Activated T-cell treated with anti-CD3 and anti-CD28 coated beads, Interleukin-2, amount 50 U/mL, for 72 hours (primary cell): ENCODE data around the gene ATG3. TPM values are rescaled to one million over a fixed set of nuclear protein-coding genes. Genes with fewer than 3 reads are reported as not detected.
"Not testable (repeated sequence)": the region's sequence is repeated elsewhere in the genome, so short reads cannot be mapped to it uniquely, and the experiment has no call there.

Source experiments
- ATAC-seq, 2 donors: fragments of 150-1000 bp; cut with Tn5 transposase; replicated peaks in 1 of 2; 2 replicates each; pipeline ENCODE4 v1.10.0; 2021; ENCODE audit warnings: moderate library complexity in 2 of 2, mild to moderate bottlenecking in 1 of 2
- DNase-seq, 2 donors: peaks; one replicate each; pipeline ENCODE4 v3.0.0; 2021 to 2022; ENCODE audit warnings: mixed read lengths in 1 of 2
- H3K27ac Mint-ChIP-seq: one replicate; pipeline ENCODE4 v1.8.0; 2022; ENCODE audit warnings: mild to moderate bottlenecking, moderate library complexity, mixed read lengths
- H3K27me3 Mint-ChIP-seq: one replicate; pipeline ENCODE4 v1.8.0; 2022; ENCODE audit warnings: low read depth, mixed read lengths
- H3K36me3 Mint-ChIP-seq, 2 donors: one replicate each; pipeline ENCODE4 v1.8.0; 2022; ENCODE audit warnings: mixed read lengths in 2 of 2, mild to moderate bottlenecking in 1 of 2; ENCODE audit not compliant: insufficient read depth in 2 of 2
- H3K4me1 Mint-ChIP-seq: one replicate; pipeline ENCODE4 v1.8.0; 2022; ENCODE audit warnings: low read depth, mixed read lengths
- H3K4me3 Mint-ChIP-seq, 2 donors: one replicate each; pipeline ENCODE4 v1.8.0; 2022; ENCODE audit warnings: mild to moderate bottlenecking in 2 of 2, mixed read lengths in 2 of 2, moderate library complexity in 2 of 2
- H3K9me3 Mint-ChIP-seq, 2 donors: one replicate each; pipeline ENCODE4 v1.8.0; 2022; ENCODE audit warnings: mixed read lengths in 2 of 2
- total RNA-seq, 2 donors: library from RNA; stranded (reverse); gene quantifications; one replicate each; pipeline ENCODE4 v1.2.3, GENCODE V29; 2022

ATG3 gene
- total RNA-seq, 2 donors from 2014 or later, result 52.0 to 52.2 TPM

DNA sequence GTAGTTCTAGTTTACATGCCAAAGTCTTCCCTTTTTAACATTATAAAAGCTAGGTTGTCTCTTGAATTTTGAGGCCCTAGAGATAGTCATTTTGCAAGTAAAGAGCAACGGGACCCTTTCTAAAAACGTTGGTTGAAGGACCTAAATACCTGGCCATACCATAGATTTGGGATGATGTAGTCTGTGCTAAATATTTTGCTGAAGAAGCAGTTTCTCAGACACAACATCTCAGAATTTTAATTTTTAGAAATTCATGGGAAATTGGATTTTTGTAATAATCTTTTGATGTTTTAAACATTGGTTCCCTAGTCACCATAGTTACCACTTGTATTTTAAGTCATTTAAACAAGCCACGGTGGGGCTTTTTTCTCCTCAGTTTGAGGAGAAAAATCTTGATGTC is 21.3 kb upstream of the ATG3 start:
- no peaks in the 10 kb centered on the region for H3K27me3 Mint-ChIP-seq
- peaks cover 4 to 10% of the 10 kb centered on the region in 2 donors for H3K36me3 Mint-ChIP-seq
- H3K27ac Mint-ChIP-seq, result no peak overlapping the region
- peaks cover 10% of the 10 kb centered on the region for H3K4me1 Mint-ChIP-seq
- DNase-seq, result no peak
- H3K4me3 Mint-ChIP-seq, result no peak overlapping the region
- no peak for ATAC-seq
- H3K9me3 Mint-ChIP-seq, result no peaks in the 10 kb centered on the region

DNA sequence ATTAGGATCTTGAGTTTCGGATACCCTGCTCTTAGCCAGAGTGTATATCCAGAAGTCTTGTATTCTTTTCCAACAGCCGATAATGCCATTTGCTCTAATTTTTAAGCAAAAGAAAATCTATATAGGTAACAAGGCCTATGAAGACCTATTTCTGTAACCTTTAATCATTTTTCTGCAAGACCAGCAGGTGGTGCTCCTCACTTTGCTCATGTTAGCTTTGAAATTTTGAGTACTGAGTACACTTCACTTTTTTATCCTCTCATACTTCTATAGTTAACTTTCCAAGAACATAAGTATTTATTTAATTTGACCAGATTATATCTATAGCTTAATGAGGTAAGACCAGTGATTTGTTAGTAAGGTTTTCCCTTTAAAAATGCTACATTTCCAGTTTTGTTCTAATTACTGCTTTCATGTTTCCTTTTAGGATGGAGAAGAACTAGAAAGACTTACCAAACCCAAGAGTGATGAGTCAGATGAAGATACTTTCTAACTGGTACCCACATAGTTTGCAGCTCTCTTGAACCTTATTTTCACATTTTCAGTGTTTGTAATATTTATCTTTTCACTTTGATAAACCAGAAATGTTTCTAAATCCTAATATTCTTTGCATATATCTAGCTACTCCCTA is 20.6 kb upstream of the ATG3 start:
- H3K4me1 Mint-ChIP-seq, result peaks cover 10% of the 10 kb centered on the region
- H3K9me3 Mint-ChIP-seq, result no peaks in the 10 kb centered on the region
- peak overlapping the region; percentile 1 for H3K27ac Mint-ChIP-seq
- H3K36me3 Mint-ChIP-seq, result peaks cover 3 to 10% of the 10 kb centered on the region in 2 donors
- H3K27me3 Mint-ChIP-seq, result no peaks in the 10 kb centered on the region
- H3K4me3 Mint-ChIP-seq, result no peak overlapping the region
- ATAC-seq, result peak; percentile 34 to 53
- DNase-seq, result peak in 1 of 2 donors; percentile 11

DNA sequence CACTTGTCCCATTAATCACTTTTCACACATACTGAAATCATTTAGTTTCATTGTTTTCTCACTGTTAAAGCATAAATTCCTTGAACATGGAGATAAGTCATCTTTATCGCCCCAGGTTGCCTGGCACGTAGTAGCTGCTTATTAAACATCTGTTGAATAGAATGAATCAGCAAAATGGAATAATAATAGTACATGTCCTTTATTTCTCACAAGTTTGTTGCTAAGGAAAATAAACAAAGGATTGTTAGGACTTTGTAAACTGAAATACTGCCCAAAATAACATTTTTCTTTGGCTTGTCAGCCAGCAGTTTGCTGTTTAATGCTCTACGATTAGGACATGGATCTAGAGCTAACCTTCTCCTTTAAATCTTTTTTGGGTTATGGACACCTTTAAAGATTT is 17.9 kb upstream of the ATG3 start:
- no peak for DNase-seq
- Mint-ChIP-seq H3K27ac (peak overlapping the region; percentile 42), H3K9me3 (no peaks in the 10 kb centered on the region), H3K4me3 (no peak overlapping the region), H3K4me1 (peaks cover 10% of the 10 kb centered on the region), H3K36me3 (peaks cover 2 to 3% of the 10 kb centered on the region in 2 donors), H3K27me3 (no peaks in the 10 kb centered on the region)
- ATAC-seq, result no peak

DNA sequence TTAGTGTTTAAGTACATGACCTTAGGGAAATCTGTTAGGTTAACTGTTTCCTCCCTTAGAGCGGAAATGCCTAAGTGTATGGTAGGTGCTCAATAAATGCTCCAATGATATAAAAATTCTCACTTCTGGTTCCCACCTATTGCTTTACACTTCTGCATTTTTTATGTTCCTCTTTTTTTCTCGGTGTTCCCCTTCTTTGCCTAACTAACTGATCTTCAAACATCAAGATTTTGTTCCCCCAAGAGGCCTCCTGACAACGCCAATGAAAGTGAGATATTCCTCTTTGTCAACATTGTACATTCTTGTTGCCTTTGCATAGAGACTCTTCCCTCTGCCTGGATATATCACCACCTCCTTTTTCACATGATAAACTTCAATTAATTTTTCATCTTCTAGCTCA is 17.5 kb upstream of the ATG3 start:
- DNase-seq (no peak), ATAC-seq (no peak)
- Mint-ChIP-seq H3K9me3 (no peaks in the 10 kb centered on the region), H3K27ac (no peak overlapping the region), H3K36me3 (peaks cover 2 to 4% of the 10 kb centered on the region in 2 donors), H3K27me3 (no peaks in the 10 kb centered on the region), H3K4me3 (no peak overlapping the region), H3K4me1 (peaks cover 10% of the 10 kb centered on the region)

DNA sequence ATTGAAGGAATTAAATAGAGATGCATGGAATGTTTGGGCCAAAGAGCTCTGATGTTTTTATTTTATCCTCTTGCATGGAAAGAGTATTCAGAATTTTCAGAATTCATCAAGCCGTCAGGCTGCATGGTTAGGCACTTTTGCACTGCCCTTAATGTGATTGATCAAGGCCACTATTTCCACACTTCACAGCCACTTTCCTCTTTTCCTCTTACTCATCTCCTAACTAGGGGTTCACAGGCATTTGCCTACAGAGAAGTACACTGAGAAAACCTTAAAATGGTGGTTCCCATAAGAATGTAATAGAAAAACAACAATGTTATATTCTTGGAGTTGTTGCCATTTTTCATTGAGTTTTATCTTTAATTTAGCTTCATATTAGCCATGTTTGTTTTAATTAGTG is 10.9 kb upstream of the ATG3 start:
- Mint-ChIP-seq H3K4me1 (peaks cover 4% of the 10 kb centered on the region), H3K27ac (no peak overlapping the region), H3K36me3 (peaks cover 4 to 21% of the 10 kb centered on the region in 2 donors), H3K27me3 (no peaks in the 10 kb centered on the region), H3K9me3 (no peaks in the 10 kb centered on the region), H3K4me3 (no peak overlapping the region)
- ATAC-seq (no peak), DNase-seq (no peak)

DNA sequence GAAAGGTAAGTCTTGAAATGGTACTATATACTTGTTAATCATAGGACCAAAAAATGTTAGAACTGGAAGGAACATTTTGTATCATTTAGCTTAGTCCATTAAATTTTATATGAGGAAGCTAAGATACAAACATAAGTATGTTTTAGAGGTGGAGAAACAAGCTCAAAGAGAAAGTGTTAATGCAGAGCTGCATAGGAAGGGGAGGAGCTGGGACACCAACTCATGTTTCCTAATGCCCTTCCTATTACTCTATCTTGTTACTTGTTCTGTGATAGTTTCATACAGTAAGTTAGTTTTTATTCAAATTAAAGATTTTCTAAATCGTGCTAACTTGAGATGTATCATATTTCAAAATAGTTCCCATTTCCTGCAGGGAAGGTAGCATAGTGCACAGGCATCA is 7.5 kb upstream of the ATG3 start:
- H3K36me3 Mint-ChIP-seq, result peaks cover 7 to 33% of the 10 kb centered on the region in 2 donors
- no peak overlapping the region for H3K27ac Mint-ChIP-seq
- no peak for DNase-seq
- no peaks in the 10 kb centered on the region for H3K27me3 Mint-ChIP-seq
- no peak for ATAC-seq
- H3K9me3 Mint-ChIP-seq, result peaks cover 0 to 2% of the 10 kb centered on the region in 2 donors
- H3K4me1 Mint-ChIP-seq, result peaks cover 15% of the 10 kb centered on the region
- no peak overlapping the region for H3K4me3 Mint-ChIP-seq

DNA sequence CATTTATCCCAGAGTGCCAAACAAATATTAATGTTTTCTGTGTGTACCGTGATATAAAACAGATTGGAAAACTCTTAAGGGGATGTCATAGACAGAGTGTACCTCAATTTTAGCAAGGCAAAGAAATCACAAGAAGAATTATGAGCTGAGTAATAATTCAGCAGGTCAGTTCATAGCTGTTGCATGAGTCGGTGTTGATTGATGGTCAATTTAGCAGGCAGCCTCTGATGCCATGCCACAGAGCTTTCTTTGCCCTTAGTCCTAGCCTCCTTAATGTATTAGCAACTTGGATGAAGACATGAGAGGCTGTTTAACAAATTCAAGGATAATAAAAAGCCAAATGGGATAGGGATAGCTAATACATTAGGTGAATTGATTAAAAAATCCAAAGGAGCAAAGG is 6.9 kb upstream of the ATG3 start:
- ATAC-seq (no peak), DNase-seq (no peak)
- Mint-ChIP-seq H3K4me1 (peaks cover 21% of the 10 kb centered on the region), H3K27me3 (no peaks in the 10 kb centered on the region), H3K4me3 (no peak overlapping the region), H3K36me3 (peaks cover 6 to 31% of the 10 kb centered on the region in 2 donors), H3K9me3 (peaks cover 0 to 2% of the 10 kb centered on the region in 2 donors), H3K27ac (no peak overlapping the region)

DNA sequence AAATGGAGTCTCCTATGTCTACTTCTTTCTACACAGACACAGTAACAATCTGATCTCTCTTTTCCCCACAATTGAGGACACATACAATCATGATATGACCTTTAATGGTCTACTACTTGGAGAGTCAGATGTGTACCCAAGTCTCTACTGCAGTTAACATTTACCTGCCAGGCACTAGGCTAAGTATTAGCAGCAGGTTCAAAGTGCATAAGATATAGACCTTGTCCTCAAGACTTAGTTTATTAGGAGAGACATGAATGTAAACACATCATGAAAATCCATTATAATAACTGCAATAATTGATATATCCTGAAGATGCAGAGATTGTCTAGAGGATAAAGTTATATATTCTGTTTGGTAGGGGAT is 3.2 kb upstream of the ATG3 start:
- ATAC-seq, result no peak
- no peak overlapping the region for H3K27ac Mint-ChIP-seq

DNA sequence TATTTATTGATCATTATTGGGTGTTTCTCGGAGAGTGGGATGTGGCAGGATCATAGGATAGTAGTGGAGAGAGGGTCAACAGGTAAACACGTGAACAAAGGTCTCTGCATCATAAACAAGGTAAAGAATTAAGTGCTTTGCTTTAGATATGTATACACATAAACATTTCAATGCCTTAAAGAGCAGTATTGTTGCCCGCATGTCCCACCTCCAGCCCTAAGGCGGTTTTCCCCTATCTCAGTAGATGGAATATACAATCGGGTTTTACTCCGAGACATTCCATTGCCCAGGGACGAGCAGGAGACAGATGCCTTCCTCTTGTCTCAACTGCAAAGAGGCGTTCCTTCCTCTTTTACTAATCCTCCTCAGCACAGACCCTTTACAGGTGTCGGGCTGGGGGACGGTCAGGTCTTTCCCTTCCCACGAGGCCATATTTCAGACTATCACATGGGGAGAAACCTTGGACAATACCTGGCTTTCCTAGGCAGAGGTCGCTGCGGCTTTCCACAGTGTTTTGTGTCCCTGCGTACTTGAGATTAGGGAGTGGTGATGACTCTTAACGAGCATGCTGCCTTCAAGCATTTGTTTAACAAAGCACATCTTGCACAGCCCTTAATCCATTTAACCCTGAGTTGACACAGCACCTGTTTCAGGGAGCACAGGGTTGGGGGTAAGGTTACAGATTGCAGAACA is 2.6 kb upstream of the ATG3 start:
- not testable (repeated sequence) for H3K27me3 Mint-ChIP-seq, ATAC-seq, H3K4me3 Mint-ChIP-seq, DNase-seq, H3K9me3 Mint-ChIP-seq, H3K27ac Mint-ChIP-seq
- Mint-ChIP-seq H3K36me3 (peaks cover 5 to 17% of the 10 kb centered on the region in 2 donors), H3K4me1 (peaks cover 41% of the 10 kb centered on the region)

More for the DNA sequence above, 3.2 kb upstream of the ATG3 start:
- no peak overlapping the region for H3K4me3 Mint-ChIP-seq
- H3K4me1 Mint-ChIP-seq, result peaks cover 35% of the 10 kb centered on the region
- H3K9me3 Mint-ChIP-seq, result peaks cover 0 to 2% of the 10 kb centered on the region in 2 donors
- H3K36me3 Mint-ChIP-seq, result peaks cover 5 to 17% of the 10 kb centered on the region in 2 donors
- no peak for DNase-seq
- H3K27me3 Mint-ChIP-seq, result no peaks in the 10 kb centered on the region

DNA sequence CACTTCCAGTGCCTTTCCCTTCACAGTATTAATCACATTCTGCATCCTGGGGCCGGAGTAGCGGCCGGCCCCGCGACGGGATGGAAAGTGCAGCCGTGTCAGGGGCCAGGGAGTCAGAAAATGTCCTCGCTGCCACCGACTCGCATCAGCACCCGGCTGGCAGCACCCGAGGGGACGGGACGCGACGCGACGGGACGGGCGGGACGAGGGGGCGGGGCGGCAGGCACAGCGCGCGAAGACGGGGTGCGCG is 353 bp downstream of the ATG3 start:
- Mint-ChIP-seq H3K9me3 (no peaks in the 10 kb centered on the region), H3K4me3 (peak overlapping the region; percentile 85 to 95), H3K27me3 (no peaks in the 10 kb centered on the region), H3K36me3 (peaks cover 3 to 22% of the 10 kb centered on the region in 2 donors), H3K4me1 (peaks cover 51% of the 10 kb centered on the region), H3K27ac (peak overlapping the region; percentile 79)
- DNase-seq (peak in 1 of 2 donors; percentile 85), ATAC-seq (peak; percentile 62 to 66)

DNA sequence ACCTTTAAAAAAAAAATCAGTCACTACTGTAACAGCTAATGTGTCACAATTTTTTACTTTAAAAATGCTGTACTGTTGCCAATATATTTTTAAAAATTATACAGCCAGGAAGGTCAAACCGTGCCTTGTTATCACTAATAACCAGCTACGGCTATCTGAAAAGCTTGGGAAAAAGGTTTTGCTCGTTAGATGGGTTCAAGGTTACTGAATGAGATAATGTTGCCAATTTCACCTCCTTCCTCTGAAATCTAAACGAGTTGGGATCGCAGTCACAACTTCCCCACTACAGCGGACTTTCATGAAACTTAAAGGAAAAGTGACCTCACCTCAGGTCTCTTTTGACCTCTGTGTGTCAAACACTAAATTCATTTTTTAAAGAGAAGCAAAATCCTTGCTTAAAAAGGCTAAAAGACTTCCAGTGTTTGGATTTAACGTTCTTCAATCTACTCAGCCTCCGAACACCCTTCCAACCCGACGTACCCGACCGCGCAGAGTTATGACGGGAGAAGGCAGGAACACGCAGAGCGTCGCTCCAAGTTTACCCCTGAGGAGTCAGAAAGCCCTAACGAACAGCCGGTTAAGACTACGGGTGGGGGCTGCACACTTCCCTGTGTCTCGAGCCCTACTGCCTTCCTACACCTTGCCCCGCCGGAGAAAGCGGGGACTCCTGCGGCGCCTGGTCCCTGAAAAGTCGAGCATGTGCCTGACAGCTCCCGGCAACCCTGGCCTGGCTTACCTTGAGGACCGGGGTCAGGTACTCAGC is 860 bp downstream of the ATG3 start:
- DNase-seq, result peak; percentile 71 to 74
- peak overlapping the region; percentile 85 to 95 for H3K4me3 Mint-ChIP-seq
- no peaks in the 10 kb centered on the region for H3K27me3 Mint-ChIP-seq
- peaks cover 3 to 17% of the 10 kb centered on the region in 2 donors for H3K36me3 Mint-ChIP-seq
- H3K4me1 Mint-ChIP-seq, result peaks cover 48% of the 10 kb centered on the region
- H3K27ac Mint-ChIP-seq, result peak overlapping the region; percentile 79
- no peaks in the 10 kb centered on the region for H3K9me3 Mint-ChIP-seq
- peak; percentile 14 to 34 for ATAC-seq

DNA sequence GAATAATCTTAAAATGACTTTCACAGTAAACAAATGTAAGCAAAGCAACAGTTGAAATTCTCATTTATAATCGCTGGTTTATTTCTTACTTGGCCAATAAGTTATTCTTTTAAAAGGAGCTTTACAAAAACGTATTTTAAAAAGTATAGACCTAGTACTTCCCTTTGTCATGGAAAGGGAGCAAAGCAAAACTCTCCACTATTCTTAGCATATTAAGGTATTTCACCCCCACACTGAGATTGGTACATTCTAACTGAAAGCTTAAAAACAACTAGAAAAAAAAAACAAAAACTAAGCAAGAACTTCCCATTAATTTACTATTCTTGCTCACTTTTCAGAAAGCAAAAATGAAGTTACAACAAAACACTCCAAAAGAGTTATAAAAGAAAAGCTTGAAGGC is 1.5 kb downstream of the ATG3 start:
- Mint-ChIP-seq H3K27me3 (no peaks in the 10 kb centered on the region), H3K27ac (peak overlapping the region; percentile 79), H3K4me3 (peak overlapping the region; percentile 85 to 95), H3K36me3 (peaks cover 4 to 17% of the 10 kb centered on the region in 2 donors), H3K4me1 (peaks cover 53% of the 10 kb centered on the region), H3K9me3 (no peaks in the 10 kb centered on the region)
- DNase-seq (no peak), ATAC-seq (no peak)

DNA sequence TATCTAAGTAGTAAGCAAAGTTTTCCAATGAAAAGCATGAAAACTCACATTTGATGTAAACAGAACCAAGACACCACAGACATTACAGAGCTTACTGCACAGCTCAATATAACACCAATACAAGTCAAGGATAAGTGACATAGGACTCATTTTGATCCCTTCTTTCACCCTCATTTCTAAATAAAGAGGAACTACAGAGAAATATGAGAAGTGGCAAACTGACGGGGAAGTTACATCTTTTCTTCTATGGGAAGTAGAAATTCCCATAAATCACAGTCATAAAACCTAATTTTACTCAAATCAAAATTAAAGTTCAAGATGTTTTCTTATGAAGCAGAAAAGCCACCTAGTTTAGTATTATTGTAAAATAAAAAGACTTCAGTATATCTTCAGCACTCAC is 3.8 kb downstream of the ATG3 start:
- peaks cover 3 to 8% of the 10 kb centered on the region in 2 donors for H3K36me3 Mint-ChIP-seq
- H3K4me3 Mint-ChIP-seq, result peak overlapping the region in 1 of 2 donors; percentile 13
- peaks cover 52% of the 10 kb centered on the region for H3K4me1 Mint-ChIP-seq

More for the DNA sequence above, 3.8 kb downstream of the ATG3 start:
- Mint-ChIP-seq H3K9me3 (no peaks in the 10 kb centered on the region), H3K27ac (peak overlapping the region; percentile 54), H3K27me3 (no peaks in the 10 kb centered on the region)
- no peak for ATAC-seq
- DNase-seq, result no peak
